ENCODE measurements around the gene SRP14.

DNA sequence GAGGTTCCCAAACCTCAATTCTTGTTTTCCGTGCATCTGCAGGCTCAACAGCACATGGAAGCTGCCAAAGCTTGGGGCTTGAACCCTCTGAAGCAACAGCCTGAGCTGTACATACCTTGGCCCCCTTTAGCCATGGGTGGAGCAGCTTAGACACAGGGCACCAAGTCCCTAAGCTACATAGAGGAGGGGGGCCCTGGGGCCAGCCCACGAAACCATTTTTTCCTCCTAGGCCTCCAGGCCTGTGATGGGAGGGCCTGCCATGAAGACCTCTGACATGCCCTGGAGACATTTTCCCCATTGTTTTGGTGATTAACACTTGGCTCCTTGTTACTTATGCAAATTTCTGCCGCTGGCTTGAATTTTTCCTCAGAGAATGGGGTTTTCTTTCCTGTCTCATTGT, 24.6 kb downstream of the SRP14 start:
- no peak for TF ChIP-seq POLR2A (IDR thresholded peaks at IDR 0.05)
- TF ChIP-seq, protein P1, sequence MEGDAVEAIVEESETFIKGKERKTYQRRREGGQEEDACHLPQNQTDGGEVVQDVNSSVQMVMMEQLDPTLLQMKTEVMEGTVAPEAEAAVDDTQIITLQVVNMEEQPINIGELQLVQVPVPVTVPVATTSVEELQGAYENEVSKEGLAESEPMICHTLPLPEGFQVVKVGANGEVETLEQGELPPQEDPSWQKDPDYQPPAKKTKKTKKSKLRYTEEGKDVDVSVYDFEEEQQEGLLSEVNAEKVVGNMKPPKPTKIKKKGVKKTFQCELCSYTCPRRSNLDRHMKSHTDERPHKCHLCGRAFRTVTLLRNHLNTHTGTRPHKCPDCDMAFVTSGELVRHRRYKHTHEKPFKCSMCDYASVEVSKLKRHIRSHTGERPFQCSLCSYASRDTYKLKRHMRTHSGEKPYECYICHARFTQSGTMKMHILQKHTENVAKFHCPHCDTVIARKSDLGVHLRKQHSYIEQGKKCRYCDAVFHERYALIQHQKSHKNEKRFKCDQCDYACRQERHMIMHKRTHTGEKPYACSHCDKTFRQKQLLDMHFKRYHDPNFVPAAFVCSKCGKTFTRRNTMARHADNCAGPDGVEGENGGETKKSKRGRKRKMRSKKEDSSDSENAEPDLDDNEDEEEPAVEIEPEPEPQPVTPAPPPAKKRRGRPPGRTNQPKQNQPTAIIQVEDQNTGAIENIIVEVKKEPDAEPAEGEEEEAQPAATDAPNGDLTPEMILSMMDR (IDR thresholded peaks at IDR 0.05), result no peak
